Activated naive CD8-positive, alpha-beta T cell treated with anti-CD3 and anti-CD28 coated beads, Interleukin-2, amount 50 U/mL, for 24 hours (primary cell): ENCODE results near the gene PNLIPRP3.

Experiments
- ATAC-seq: fragments of 150-1000 bp; cut with Tn5 transposase; one replicate; pipeline ENCODE4 v1.10.0; 2021
- DNase-seq: peaks from one replicate; pipeline ENCODE4 v3.0.0; 2021
- H3K27ac Mint-ChIP-seq: one replicate; pipeline ENCODE4 v1.8.0; 2021; ENCODE audit warnings: mild to moderate bottlenecking, mixed read lengths
- H3K27me3 Mint-ChIP-seq: one replicate; pipeline ENCODE4 v1.8.0; 2021; ENCODE audit warnings: mixed read lengths
- H3K36me3 Mint-ChIP-seq: one replicate; pipeline ENCODE4 v1.8.0; 2021; ENCODE audit warnings: low read depth, mixed read lengths
- H3K4me1 Mint-ChIP-seq: one replicate; pipeline ENCODE4 v1.8.0; 2021; ENCODE audit warnings: mixed read lengths
- H3K4me3 Mint-ChIP-seq: one replicate; pipeline ENCODE4 v1.8.0; 2021; ENCODE audit warnings: mild to moderate bottlenecking, moderate library complexity, mixed read lengths
- H3K9me3 Mint-ChIP-seq: one replicate; pipeline ENCODE4 v1.8.0; 2021; ENCODE audit warnings: mixed read lengths

PNLIPRP3 gene

DNA sequence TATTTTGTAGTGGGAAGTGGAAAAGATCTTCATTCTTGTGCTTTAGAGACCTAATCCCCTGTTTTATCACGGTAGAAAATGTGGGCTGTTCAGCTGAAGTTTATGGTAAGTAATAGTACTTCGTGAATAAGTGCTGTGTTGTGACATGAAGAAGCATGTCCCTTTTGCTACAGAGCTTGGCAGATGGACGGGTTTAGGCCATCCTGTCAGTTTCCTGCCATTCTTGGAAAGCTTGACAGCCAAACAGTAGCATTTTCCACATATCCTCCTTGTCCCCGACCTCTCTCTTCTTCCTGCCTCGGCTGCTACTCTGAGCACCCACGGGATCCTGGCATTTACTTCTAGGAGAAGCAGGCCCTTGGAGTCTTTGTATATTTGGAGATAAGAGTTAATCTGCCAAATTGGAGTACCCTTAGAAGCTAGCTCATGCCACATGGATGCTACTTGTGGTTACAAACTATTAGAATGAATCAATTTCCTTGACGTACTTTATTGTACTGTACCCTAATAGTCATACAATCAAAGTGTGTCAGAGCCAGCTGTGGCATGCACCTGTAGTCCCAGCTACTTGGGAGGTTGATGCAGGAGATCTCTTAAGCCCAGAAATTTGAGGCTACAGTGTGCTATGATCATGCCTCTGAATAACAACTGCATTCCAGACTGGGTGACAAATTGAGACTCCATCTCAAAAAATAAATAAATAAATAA, 39.2 kb downstream of the PNLIPRP3 start:
- DNase-seq (no peak), ATAC-seq (no peak)
- H3K36me3 Mint-ChIP-seq: no peaks in the 10 kb centered on the region
- no peak overlapping the region for H3K4me3 Mint-ChIP-seq
- no peaks in the 10 kb centered on the region for H3K9me3 Mint-ChIP-seq
- no peak overlapping the region for H3K27ac Mint-ChIP-seq
- H3K4me1 Mint-ChIP-seq: no peaks in the 10 kb centered on the region
- peaks cover 8% of the 10 kb centered on the region for H3K27me3 Mint-ChIP-seq

DNA sequence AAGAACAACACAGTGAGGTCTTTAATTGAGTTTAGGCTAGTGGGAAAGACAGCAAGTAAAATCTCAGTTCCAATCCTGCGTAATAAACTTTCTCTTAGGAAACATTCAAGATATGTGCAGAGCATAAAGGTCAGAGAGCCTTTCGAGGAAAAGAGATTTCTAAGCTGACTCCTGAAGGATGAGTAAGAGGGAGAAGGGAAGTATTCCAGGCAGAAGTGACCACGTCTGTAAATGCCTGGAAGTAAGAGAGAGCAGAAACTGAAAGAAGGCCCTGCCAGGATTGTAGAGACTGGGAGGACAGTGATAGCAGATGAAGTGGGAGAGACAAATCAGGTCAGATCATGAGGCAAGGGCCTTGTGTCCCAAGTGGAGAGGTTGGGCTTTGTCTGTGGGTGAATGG, 41.8 kb downstream of the PNLIPRP3 start:
- no peaks in the 10 kb centered on the region for H3K36me3 Mint-ChIP-seq
- H3K27me3 Mint-ChIP-seq: peaks cover 8% of the 10 kb centered on the region
- DNase-seq: no peak
- no peak overlapping the region for H3K4me3 Mint-ChIP-seq
- no peaks in the 10 kb centered on the region for H3K9me3 Mint-ChIP-seq
- ATAC-seq: no peak
- H3K4me1 Mint-ChIP-seq: no peaks in the 10 kb centered on the region
- H3K27ac Mint-ChIP-seq: no peak overlapping the region

DNA sequence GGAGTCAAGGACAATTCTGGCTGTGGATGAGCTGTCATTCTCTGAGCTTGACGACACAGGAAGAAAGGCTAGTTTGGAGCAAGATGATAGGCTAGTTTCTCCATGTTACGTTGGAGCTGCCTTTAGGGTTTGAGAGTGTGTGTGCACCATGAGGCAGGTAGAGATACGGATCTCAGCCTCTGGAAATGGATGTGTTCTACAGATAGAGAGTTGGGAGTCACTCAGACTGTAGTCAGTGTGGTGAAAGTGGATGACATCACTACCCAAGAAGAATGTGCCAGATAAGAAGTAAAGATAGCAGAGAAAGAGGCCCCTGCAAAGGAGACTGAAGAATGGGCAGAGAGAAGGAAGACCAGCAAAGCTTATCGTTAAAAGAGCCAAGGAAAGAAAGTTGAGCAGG, 42.4 kb downstream of the PNLIPRP3 start:
- no peaks in the 10 kb centered on the region for H3K4me1 Mint-ChIP-seq
- DNase-seq (no peak), ATAC-seq (no peak)
- H3K9me3 Mint-ChIP-seq: peaks cover 6% of the 10 kb centered on the region
- no peak overlapping the region for H3K4me3 Mint-ChIP-seq
- H3K27ac Mint-ChIP-seq: no peak overlapping the region
- peaks cover 8% of the 10 kb centered on the region for H3K27me3 Mint-ChIP-seq
- no peaks in the 10 kb centered on the region for H3K36me3 Mint-ChIP-seq

DNA sequence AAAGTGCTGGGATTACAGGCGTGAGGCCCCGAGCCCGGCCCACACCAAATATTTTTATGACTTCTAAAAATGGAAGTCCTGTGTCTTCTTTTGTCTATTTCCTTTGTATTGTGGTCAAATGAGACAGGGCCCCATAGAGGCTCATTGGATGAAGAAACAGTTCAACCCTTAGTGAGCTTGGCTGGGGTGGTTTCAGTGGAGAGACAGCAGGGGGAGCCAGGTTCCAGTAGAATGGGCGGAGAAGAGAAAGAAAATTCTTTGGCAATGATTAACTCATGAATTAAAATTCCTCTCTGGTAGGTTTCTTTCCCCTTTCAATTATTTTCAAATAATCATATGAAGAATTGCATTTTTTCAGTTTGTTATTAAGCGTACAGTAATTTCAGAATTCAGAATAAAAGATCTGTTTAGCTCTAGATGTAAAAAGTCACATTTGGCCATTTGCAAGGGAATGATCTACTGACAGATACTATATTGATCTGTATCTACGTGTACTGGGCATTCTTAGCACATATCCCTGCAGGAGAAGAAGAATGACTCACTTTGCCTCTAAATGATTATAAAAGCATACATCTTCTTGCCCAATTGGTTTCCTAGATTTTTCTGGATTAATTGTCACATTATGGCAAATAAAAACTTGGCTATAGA, 43.2 kb downstream of the PNLIPRP3 start:
- ATAC-seq (no peak), DNase-seq (no peak)
- Mint-ChIP-seq H3K9me3 (peaks cover 6% of the 10 kb centered on the region), H3K27ac (no peak overlapping the region), H3K4me3 (no peak overlapping the region), H3K27me3 (peaks cover 8% of the 10 kb centered on the region), H3K4me1 (peaks cover 2% of the 10 kb centered on the region), H3K36me3 (no peaks in the 10 kb centered on the region)

DNA sequence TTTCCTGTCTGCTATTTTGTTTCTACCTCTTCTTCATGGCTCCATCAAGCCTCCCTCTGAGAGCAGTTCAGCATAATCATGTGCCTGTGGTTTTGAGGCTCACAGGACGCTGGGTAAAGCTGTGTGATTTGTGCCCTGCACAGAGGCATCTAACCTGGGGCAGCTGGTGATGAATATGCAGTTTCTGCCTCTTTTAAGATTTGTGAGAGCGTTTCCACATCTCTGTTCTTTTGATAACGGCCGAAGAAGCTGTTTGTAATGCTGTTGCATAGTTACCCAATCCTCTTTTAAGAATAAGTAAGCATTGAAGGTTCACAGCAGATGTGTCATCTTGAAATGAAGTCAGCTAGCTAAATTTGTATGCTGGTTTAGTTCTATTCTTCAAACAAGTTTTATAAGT, 45.2 kb downstream of the PNLIPRP3 start:
- no peaks in the 10 kb centered on the region for H3K36me3 Mint-ChIP-seq
- H3K9me3 Mint-ChIP-seq: peaks cover 6% of the 10 kb centered on the region
- H3K27me3 Mint-ChIP-seq: peaks cover 8% of the 10 kb centered on the region
- no peak overlapping the region for H3K4me3 Mint-ChIP-seq
- H3K27ac Mint-ChIP-seq: no peak overlapping the region
- no peak for DNase-seq
- peaks cover 2% of the 10 kb centered on the region for H3K4me1 Mint-ChIP-seq
- ATAC-seq: no peak

DNA sequence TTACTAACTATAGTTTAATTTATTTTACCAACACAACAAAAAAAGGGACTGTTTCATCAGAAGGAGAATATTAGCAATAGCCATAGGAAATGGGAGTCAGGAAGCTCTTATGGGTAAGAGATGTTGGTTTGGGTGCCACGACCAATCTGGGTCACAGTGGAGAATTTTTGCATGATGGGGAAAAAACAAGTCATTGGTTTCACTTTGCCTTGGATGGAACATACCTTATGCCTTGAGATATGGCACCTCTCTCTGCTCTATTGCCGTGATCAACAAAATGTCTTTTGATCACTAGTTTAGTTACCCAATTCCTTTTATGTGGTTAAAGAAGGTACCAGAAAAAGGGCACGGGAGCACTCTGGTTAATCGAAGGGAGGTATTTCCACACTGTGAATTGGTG, 48.2 kb downstream of the PNLIPRP3 start:
- Mint-ChIP-seq H3K4me1 (peaks cover 2% of the 10 kb centered on the region), H3K4me3 (no peak overlapping the region), H3K27me3 (peaks cover 7% of the 10 kb centered on the region), H3K9me3 (peaks cover 6% of the 10 kb centered on the region), H3K27ac (no peak overlapping the region), H3K36me3 (no peaks in the 10 kb centered on the region)
- no peak for DNase-seq
- ATAC-seq: no peak

DNA sequence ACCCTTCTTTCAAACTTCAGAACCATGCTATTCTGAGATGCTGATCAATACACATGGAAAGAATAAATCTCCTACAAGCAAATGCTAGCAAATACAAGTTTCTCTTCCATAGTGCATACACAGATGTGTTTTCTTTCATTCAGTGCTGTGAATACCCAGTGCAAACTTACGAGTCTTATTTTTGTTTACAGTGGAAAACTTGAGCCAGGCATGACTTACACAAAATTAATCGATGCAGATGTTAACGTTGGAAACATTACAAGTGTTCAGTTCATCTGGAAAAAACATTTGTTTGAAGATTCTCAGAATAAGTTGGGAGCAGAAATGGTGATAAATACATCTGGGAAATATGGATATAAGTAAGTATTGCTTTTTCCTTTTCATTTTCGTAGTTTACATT, 48.8 kb downstream of the PNLIPRP3 start:
- no peak for DNase-seq
- no peak for ATAC-seq
- no peaks in the 10 kb centered on the region for H3K36me3 Mint-ChIP-seq
- H3K4me1 Mint-ChIP-seq: peaks cover 2% of the 10 kb centered on the region
- peaks cover 7% of the 10 kb centered on the region for H3K27me3 Mint-ChIP-seq
- no peak overlapping the region for H3K27ac Mint-ChIP-seq
- H3K9me3 Mint-ChIP-seq: peaks cover 6% of the 10 kb centered on the region
- no peak overlapping the region for H3K4me3 Mint-ChIP-seq

DNA sequence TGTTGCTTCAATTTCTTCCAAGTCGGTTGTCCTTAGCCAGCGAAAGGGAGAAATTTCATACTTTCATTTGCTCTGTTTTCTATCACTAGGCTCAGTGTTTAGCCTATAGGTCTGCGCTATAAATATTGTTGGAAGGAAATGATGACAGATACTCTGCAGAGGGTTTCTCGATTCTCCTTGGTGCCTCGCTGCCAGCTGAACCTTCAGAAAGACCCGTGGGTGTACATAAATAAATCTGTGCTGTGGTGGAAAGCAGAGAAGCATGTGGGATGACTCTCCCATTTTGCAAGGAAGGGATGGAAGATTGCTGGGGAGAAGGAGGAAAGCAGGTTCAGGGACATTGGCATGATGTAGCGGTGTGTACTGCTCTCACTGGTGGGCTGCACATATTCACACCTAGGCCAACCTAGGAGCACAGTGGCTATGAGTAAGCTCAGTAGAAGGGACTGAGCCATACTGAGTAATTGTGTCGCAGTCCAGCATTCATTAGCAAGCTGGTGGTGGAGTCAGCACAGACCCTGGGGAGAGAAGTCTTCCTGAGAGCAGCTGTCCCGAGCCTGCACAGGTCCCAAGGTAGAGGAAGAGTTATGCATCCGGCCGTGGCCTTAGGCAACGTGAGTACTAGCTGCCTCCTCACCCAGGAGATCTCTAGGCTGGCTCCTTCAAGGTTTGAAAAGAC, 50.5 kb downstream of the PNLIPRP3 start:
- no peak overlapping the region for H3K4me3 Mint-ChIP-seq
- DNase-seq (no peak), ATAC-seq (no peak)
- peaks cover 2% of the 10 kb centered on the region for H3K4me1 Mint-ChIP-seq
- peaks cover 1% of the 10 kb centered on the region for H3K27me3 Mint-ChIP-seq
- H3K36me3 Mint-ChIP-seq: no peaks in the 10 kb centered on the region
- no peak overlapping the region for H3K27ac Mint-ChIP-seq
- H3K9me3 Mint-ChIP-seq: peaks cover 6% of the 10 kb centered on the region

DNA sequence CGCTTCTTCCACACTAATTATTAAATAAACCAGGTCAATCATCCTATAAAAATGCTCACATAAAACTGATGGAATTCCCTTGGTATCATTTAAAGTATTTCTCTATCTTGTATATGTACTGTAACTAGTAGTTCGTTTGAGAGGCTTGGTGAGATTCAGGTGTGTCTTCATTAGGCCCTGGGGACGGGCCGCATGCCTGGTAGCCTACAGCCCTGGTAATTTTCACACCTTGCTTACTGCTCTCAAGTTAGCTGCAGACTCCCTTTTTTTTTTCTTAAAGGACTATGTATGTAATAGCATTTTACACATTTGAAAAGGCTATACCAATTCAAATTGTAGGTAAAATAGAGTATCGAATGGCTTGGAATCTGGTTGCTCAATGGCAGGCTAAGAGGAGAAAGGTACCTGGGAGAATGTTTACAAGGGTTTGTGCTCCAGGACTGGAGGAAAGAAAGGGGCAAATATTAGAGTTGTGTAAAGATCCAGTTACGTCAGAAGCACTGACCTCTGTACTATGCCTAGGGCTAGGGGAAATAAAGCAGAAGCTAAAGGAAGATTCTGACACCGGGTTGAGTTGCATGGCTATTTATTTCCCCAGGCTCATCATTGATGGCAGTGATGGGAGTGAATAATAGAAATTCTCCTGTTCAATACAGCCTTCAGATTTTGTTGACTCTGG, 59.3 kb downstream of the PNLIPRP3 start:
- Mint-ChIP-seq H3K27me3 (peaks cover 6% of the 10 kb centered on the region), H3K9me3 (no peaks in the 10 kb centered on the region), H3K4me1 (no peaks in the 10 kb centered on the region), H3K27ac (no peak overlapping the region), H3K36me3 (no peaks in the 10 kb centered on the region), H3K4me3 (no peak overlapping the region)
- DNase-seq (no peak), ATAC-seq (no peak)

DNA sequence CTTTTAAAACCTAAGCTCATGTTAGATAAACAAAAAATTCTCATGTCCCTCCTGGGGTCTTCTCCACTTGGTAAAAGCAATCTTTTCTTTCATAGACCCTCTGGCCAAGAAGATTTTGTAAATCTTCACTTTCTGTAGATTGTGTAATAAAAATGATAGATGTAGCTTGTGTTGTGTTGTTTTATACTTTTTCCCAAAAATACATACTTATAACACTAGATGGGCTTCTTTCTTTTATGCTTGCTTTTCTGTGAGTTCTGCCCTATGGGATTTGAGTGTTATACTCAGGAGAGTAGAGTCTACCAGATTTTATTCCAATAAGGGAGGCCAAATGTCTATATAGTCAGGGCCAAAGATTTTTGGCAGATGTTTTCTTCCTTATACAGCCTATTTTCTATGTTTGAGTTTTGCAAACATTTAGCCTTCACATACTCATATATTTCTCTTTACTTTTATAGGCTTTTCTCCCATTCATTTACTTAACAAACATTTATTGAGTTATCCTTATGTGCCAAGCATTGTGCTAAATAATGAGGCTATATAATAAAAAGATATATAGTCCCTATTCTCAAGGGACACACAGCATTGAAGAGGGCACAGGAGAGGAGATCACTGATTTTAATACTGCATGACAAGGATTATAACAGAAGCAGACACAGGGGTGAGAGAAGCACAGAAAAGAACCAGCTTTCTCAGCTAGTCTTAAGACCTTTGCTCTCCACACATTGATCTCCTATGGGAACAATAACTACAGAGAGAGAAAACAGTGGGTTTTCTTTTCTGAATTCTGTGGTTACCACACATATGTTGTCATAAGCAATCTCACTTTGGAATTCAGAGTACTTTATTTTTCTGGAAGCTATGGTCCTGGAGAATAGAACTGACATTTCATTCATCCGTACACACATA, 60.1 kb downstream of the PNLIPRP3 start:
- no peak overlapping the region for H3K4me3 Mint-ChIP-seq
- H3K9me3 Mint-ChIP-seq: no peaks in the 10 kb centered on the region
- no peak for DNase-seq
- H3K27ac Mint-ChIP-seq: no peak overlapping the region
- no peak for ATAC-seq
- no peaks in the 10 kb centered on the region for H3K4me1 Mint-ChIP-seq
- H3K36me3 Mint-ChIP-seq: no peaks in the 10 kb centered on the region
- H3K27me3 Mint-ChIP-seq: peaks cover 6% of the 10 kb centered on the region

DNA sequence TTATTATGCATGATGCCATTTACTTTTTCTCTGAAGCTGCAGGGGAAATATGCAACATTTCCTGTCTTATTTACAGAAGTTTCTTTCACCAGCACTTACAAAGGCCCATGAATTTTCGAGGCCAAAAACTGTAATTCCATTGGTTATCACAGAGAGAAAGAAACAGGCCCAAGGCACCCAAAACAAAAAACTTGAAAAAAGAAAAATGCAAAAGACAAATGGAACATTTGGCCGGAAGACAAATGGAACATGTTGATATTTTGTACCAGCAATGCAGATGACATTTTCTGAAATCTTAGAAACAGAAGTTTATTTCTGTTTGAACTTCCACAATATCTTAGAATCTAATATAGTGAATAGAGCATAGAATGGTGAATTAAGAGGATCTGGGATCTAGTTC, 61.8 kb downstream of the PNLIPRP3 start:
- peaks cover 2% of the 10 kb centered on the region for H3K27me3 Mint-ChIP-seq
- DNase-seq (no peak), ATAC-seq (no peak)
- no peak overlapping the region for H3K4me3 Mint-ChIP-seq
- no peaks in the 10 kb centered on the region for H3K4me1 Mint-ChIP-seq
- H3K9me3 Mint-ChIP-seq: no peaks in the 10 kb centered on the region
- H3K27ac Mint-ChIP-seq: no peak overlapping the region
- H3K36me3 Mint-ChIP-seq: no peaks in the 10 kb centered on the region

DNA sequence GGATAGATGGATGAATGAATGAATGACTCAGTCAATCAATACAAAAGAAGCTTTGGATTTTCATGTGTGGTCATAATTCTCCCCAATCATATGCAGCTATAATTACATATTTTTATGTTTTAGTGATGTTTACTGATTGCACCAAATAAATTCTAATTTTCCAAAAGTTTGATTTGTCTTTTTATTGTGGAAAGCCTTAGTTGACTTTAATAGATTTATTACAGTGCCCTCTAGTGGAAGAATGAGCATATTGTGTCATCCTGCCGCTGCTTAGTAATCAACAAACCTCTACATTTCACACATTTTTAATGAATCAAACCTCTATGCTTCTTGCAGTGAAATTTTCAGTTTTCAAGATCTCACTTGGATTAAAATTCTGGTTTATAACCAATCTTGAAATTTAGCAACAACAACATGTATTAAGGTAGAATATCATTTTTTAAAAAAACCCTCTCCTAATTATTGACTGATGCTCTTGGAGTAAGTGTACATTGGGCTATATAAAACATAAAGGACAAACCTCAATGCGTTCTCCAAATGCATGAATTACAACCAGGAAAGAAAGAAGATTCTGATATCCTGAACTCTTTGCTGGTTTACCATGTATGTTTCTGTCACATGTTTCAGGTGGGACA, 62.5 kb downstream of the PNLIPRP3 start:
- no peaks in the 10 kb centered on the region for H3K36me3 Mint-ChIP-seq
- DNase-seq (no peak), ATAC-seq (no peak)
- no peaks in the 10 kb centered on the region for H3K9me3 Mint-ChIP-seq
- H3K4me3 Mint-ChIP-seq: no peak overlapping the region
- H3K27ac Mint-ChIP-seq: no peak overlapping the region
- H3K4me1 Mint-ChIP-seq: no peaks in the 10 kb centered on the region
- peaks cover 2% of the 10 kb centered on the region for H3K27me3 Mint-ChIP-seq

DNA sequence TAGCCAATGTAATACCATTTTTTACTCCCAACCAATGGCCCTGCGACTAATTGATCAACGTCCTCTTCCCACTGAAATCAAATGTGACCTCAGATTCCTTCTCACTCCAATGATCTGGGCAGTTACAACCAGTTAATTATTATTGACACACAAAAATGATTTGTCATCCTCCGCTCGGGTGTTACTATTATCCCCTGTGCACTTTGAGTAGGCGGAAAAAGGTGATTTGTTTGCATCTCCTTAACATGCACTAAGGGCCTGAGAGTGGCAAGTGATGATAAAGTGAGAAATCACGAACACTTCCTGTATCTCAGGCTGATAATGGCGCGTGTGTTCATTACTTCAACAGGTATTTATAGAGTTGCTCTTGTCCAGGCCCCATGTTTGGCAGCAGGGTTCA, 77.1 kb downstream of the PNLIPRP3 start:
- no peak overlapping the region for H3K27ac Mint-ChIP-seq
- H3K27me3 Mint-ChIP-seq: no peaks in the 10 kb centered on the region
- no peaks in the 10 kb centered on the region for H3K4me1 Mint-ChIP-seq
- no peak overlapping the region for H3K4me3 Mint-ChIP-seq
- H3K36me3 Mint-ChIP-seq: no peaks in the 10 kb centered on the region
- no peaks in the 10 kb centered on the region for H3K9me3 Mint-ChIP-seq
- DNase-seq: no peak
- no peak for ATAC-seq

DNA sequence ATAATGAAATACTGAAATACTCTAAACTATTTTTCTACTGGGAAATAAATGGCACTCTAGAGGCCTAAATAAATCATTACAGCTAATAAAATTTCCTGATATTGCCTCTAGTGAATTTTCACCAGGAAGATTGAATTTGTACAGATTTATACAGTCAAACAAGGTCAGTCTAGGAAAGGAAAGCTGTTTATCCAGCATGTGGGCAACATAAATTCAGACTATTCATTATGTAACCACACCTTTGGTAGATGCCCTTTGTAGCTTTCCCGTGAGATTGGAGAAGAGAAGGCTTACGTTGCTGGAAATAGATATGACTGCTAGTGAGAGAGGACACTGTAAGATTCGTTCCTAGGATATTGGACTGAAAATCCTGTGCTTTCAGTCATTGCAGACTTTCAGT, 82.9 kb downstream of the PNLIPRP3 start:
- H3K4me1 Mint-ChIP-seq: no peaks in the 10 kb centered on the region
- no peaks in the 10 kb centered on the region for H3K9me3 Mint-ChIP-seq
- DNase-seq: no peak
- no peak overlapping the region for H3K27ac Mint-ChIP-seq
- no peak for ATAC-seq
- H3K36me3 Mint-ChIP-seq: no peaks in the 10 kb centered on the region
- no peak overlapping the region for H3K4me3 Mint-ChIP-seq
- no peaks in the 10 kb centered on the region for H3K27me3 Mint-ChIP-seq
